GM21723 (cell line): ENCODE data around the gene KLHL22.
"Not testable (repeated sequence)": the region's sequence is repeated elsewhere in the genome, so short reads cannot be mapped to it uniquely, and the experiment has no call there.

Source experiments
- ATAC-seq: cut with Tn5 transposase; IDR thresholded peaks from one replicate; pipeline ENCODE4 v1.9.1; 2021; ENCODE audit warnings: mild to moderate bottlenecking, moderate library complexity; ENCODE audit not compliant: unreplicated experiment

Gene KLHL22

GRCh38 chr22:20451129-20451778, 44.3 kb downstream of the KLHL22 start:
- not testable (repeated sequence) for ATAC-seq

- no peak for ATAC-seq
Measured at GRCh38 chr22:20450551-20450906, 45.1 kb downstream of the KLHL22 start.

GRCh38 chr22:20449819-20450550, 45.6 kb downstream of the KLHL22 start:
- no peak for ATAC-seq

- ATAC-seq, result no peak
Measured at GRCh38 chr22:20448630-20449029, 47.0 kb downstream of the KLHL22 start.

GRCh38 chr22:20446383-20446970, 49.1 kb downstream of the KLHL22 start:
- no peak for ATAC-seq

- ATAC-seq, result no peak
Measured at GRCh38 chr22:20444325-20444724, 51.3 kb downstream of the KLHL22 start.

- no peak for ATAC-seq
Measured at GRCh38 chr22:20442485-20443284, 52.9 kb downstream of the KLHL22 start.

- no peak for ATAC-seq
Measured at GRCh38 chr22:20441631-20442484, 53.7 kb downstream of the KLHL22 start.

GRCh38 chr22:20440637-20441591, 54.7 kb downstream of the KLHL22 start:
- ATAC-seq, result no peak

- ATAC-seq, result no peak
Measured at GRCh38 chr22:20439928-20440575, 55.5 kb downstream of the KLHL22 start.

- no peak for ATAC-seq
Measured at GRCh38 chr22:20439556-20439927, 56.1 kb downstream of the KLHL22 start.

GRCh38 chr22:20438678-20439492, 56.7 kb downstream of the KLHL22 start:
- no peak for ATAC-seq

GRCh38 chr22:20438427-20438677, 57.2 kb downstream of the KLHL22 start:
- ATAC-seq, result no peak

GRCh38 chr22:20437613-20438426, 57.8 kb downstream of the KLHL22 start, which contains the start of gene SCARF2:
Gene SCARF2, minus strand, starts transcription at chr22:20437825. Its CDS starts 71 bp downstream, at chr22:20437754.
- ATAC-seq, result no peak

GRCh38 chr22:20436768-20437612, 58.6 kb downstream of the KLHL22 start:
- no peak for ATAC-seq

- no peak for ATAC-seq
Measured at GRCh38 chr22:20436307-20436767, 59.3 kb downstream of the KLHL22 start.
